HepG2 (cell line): Measurements from ENCODE around the gene NUDT22. TPM values are rescaled to one million over a fixed set of nuclear protein-coding genes. Genes with fewer than 3 reads are reported as not detected.

Experiments
- ADNP ChIP-seq: sonication (generic); formaldehyde crosslinking; IDR thresholded peaks from 2 replicates; pipeline ENCODE4 v1.4.0; 2020; ENCODE audit warnings: missing genetic modification reagents
- ELF1 ChIP-seq: sonication (generic); formaldehyde crosslinking; IDR thresholded peaks from 2 replicates; pipeline ENCODE4 v1.4.0; 2020; ENCODE audit warnings: missing genetic modification reagents
- HNF4G ChIP-seq, 2 experiments: sonication (generic) in 1 of 2; formaldehyde crosslinking in 1 of 2; IDR thresholded peaks; 2 replicates each; pipeline versions ENCODE4 v1.4.0 to v1.6.1; 2011 to 2020; ENCODE audit warnings: borderline replicate concordance in 2 of 2, low read depth in 2 of 2, mild to moderate bottlenecking in 2 of 2, low read length in 1 of 2, missing genetic modification reagents in 1 of 2, moderate library complexity in 1 of 2
- KLF11 ChIP-seq: IDR thresholded peaks from 2 replicates; pipeline ENCODE4 v1.6.1; 2016; ENCODE audit warnings: missing compliant biosample characterization
- PRMT3 ChIP-seq: sonication (generic); formaldehyde crosslinking; IDR thresholded peaks from 2 replicates; pipeline ENCODE4 v1.8.1; 2022; ENCODE audit warnings: low read depth, mild to moderate bottlenecking, moderate library complexity, missing genetic modification reagents, borderline replicate concordance
- TMF1 ChIP-seq: sonication (generic); formaldehyde crosslinking; IDR thresholded peaks from 2 replicates; pipeline ENCODE4 v1.8.1; 2022; ENCODE audit warnings: low read depth, missing genetic modification reagents
- ZC3H13 ChIP-seq: sonication (generic); formaldehyde crosslinking; IDR thresholded peaks from 2 replicates; pipeline ENCODE4 v1.8.1; 2023; ENCODE audit warnings: mild to moderate bottlenecking, missing genetic modification reagents, moderate library complexity
- ZNF451 ChIP-seq: sonication (generic); formaldehyde crosslinking; IDR thresholded peaks from 2 replicates; pipeline ENCODE4 v1.5.0; 2020; ENCODE audit warnings: mild to moderate bottlenecking, missing genetic modification reagents
- ZNF577 ChIP-seq: sonication (generic); formaldehyde crosslinking; IDR thresholded peaks from 2 replicates; pipeline ENCODE4 v1.4.0; 2020; ENCODE audit warnings: mild to moderate bottlenecking, low read depth, missing genetic modification reagents, borderline replicate concordance
- ZNF782 ChIP-seq: sonication (generic); formaldehyde crosslinking; IDR thresholded peaks from 2 replicates; pipeline ENCODE4 v1.4.0; 2020; ENCODE audit warnings: missing genetic modification reagents, mild to moderate bottlenecking, borderline replicate concordance
- ZNF879 ChIP-seq: sonication (generic); formaldehyde crosslinking; IDR thresholded peaks from 2 replicates; pipeline ENCODE4 v1.8.1; 2023; ENCODE audit warnings: missing genetic modification reagents
- polyA plus RNA-seq, 8 experiments: library from polyadenylated mRNA; depleted of rRNA in 3 of 8; stranded (reverse) in 7 of 8; unstranded in 1 of 8; fragments of >200 nt; fragmentation: Illumina TruSeq in 4 of 8; extraction: Trizol in 4 of 8; gene quantifications; 2 replicates each; pipeline versions ENCODE4 v1.2.1 to v1.2.3, GENCODE V29; 2011 to 2016; ENCODE audit warnings: low read depth in 4 of 8, missing spikeins in 1 of 8, mixed read lengths in 1 of 8; ENCODE audit not compliant: insufficient read depth in 1 of 8
- total RNA-seq, 5 experiments: library from RNA; depleted of rRNA; stranded (reverse); fragments of >200 nt; fragmentation: Illumina TruSeq; extraction: Trizol; gene quantifications; 2 replicates each; pipeline ENCODE4 v1.2.3, GENCODE V29; 2016; ENCODE audit warnings: low read depth in 1 of 5
- TF ChIP-seq, protein P1 (sequence below): sonication (generic); formaldehyde crosslinking; IDR thresholded peaks from 2 replicates; pipeline ENCODE4 v1.8.0; 2022; ENCODE audit warnings: mild to moderate bottlenecking, missing genetic modification reagents; ENCODE audit not compliant: insufficient replicate concordance
- TF ChIP-seq, protein P2 (sequence below): sonication (generic); formaldehyde crosslinking; IDR thresholded peaks from 2 replicates; pipeline ENCODE4 v1.4.0; 2020; ENCODE audit warnings: missing genetic modification reagents
- TF ChIP-seq, protein P3 (sequence below): sonication (generic); formaldehyde crosslinking; IDR thresholded peaks from 2 replicates; pipeline ENCODE4 v1.9.0; 2021; ENCODE audit warnings: missing genetic modification reagents, borderline replicate concordance
- TF ChIP-seq, protein P4 (sequence below): sonication (generic); formaldehyde crosslinking; conservative IDR thresholded peaks from 2 replicates; pipeline ENCODE4 v1.8.0; 2022; ENCODE audit warnings: missing genetic modification reagents
- TF ChIP-seq, protein P5 (sequence below): sonication (generic); formaldehyde crosslinking; IDR thresholded peaks from 2 replicates; pipeline ENCODE4 v1.4.0; 2020; ENCODE audit warnings: missing genetic modification reagents, borderline replicate concordance

Gene NUDT22
- total and polyA plus RNA-seq, 2 of the 13 experiments (the other 11 are each of a cell fraction or from before 2014, with no cell fraction given), result 33.5 to 39.8 TPM

DNA sequence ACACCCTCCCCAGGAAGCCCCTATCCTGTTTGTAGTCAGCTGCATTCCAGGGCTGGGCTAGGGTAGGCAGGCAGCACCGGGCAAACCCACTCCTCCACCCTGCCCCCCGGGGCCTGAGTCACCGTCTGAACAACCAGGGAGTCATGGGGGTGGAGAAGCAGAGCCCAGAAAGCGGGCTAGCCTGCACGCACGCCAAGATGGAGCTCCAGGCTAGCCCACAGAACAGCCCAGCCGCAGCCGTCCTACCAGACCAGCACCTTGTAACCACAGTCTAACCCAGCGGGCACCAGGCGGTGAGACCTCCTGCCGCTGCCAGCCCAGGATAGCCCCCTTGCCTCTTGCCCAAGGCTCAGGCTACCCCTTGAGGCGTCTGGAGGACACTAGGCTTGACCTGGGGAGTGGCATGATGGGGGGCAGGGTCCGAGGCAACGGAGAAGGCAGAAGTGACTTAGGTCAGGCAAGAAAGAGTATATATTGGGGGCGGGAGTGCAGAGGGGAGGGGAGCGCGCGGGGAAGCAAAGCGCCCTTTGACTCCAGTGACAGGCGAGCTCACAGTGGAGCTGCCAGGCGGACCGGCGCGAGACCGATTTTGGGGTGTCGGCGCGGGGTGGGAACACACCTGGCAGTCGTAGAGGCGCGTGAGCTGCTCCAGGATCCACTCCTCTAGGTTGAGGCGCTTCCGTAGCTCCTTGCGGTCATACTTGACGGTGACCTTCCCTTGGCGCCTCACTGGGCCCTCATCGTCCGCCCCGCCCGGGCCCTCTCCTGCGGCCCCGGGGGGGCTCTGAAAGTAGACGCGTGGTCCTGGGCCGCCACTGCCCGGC lies 19.9 kb downstream of the NUDT22 start (continued):
- TF ChIP-seq, protein P1, sequence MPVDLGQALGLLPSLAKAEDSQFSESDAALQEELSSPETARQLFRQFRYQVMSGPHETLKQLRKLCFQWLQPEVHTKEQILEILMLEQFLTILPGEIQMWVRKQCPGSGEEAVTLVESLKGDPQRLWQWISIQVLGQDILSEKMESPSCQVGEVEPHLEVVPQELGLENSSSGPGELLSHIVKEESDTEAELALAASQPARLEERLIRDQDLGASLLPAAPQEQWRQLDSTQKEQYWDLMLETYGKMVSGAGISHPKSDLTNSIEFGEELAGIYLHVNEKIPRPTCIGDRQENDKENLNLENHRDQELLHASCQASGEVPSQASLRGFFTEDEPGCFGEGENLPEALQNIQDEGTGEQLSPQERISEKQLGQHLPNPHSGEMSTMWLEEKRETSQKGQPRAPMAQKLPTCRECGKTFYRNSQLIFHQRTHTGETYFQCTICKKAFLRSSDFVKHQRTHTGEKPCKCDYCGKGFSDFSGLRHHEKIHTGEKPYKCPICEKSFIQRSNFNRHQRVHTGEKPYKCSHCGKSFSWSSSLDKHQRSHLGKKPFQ (CRISPR knock-in tag), result peak; percentile 55
- TF ChIP-seq ELF1 (CRISPR knock-in tag) (no peak), ZNF782 (CRISPR knock-in tag) (no peak), ZNF451 (peak; percentile 50; the same call in 1 of the 2 replicates), ZNF879 (CRISPR knock-in tag) (no peak), PRMT3 (CRISPR knock-in tag) (no peak), ZNF577 (CRISPR knock-in tag) (no peak), KLF11 (no peak), TMF1 (CRISPR knock-in tag) (no peak), HNF4G (IDR thresholded peaks at IDR 0.05; ENCODE audit: borderline replicate concordance, low read depth, low read length) (0 out of 2 replicates have a peak, but pooled peaks have one; percentile 33), HNF4G (CRISPR knock-in tag; IDR thresholded peaks at IDR 0.05; ENCODE audit: borderline replicate concordance, low read depth) (no peak), ZC3H13 (CRISPR knock-in tag) (no peak), ADNP (CRISPR knock-in tag) (no peak)
- TF ChIP-seq, protein P2, sequence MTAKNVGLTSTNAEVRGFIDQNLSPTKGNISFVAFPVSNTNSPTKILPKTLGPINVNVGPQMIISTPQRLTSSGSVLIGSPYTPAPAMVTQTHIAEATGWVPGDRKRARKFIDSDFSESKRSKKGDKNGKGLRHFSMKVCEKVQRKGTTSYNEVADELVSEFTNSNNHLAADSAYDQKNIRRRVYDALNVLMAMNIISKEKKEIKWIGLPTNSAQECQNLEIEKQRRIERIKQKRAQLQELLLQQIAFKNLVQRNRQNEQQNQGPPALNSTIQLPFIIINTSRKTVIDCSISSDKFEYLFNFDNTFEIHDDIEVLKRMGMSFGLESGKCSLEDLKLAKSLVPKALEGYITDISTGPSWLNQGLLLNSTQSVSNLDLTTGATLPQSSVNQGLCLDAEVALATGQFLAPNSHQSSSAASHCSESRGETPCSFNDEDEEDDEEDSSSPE, result no peak
- TF ChIP-seq, protein P3, sequence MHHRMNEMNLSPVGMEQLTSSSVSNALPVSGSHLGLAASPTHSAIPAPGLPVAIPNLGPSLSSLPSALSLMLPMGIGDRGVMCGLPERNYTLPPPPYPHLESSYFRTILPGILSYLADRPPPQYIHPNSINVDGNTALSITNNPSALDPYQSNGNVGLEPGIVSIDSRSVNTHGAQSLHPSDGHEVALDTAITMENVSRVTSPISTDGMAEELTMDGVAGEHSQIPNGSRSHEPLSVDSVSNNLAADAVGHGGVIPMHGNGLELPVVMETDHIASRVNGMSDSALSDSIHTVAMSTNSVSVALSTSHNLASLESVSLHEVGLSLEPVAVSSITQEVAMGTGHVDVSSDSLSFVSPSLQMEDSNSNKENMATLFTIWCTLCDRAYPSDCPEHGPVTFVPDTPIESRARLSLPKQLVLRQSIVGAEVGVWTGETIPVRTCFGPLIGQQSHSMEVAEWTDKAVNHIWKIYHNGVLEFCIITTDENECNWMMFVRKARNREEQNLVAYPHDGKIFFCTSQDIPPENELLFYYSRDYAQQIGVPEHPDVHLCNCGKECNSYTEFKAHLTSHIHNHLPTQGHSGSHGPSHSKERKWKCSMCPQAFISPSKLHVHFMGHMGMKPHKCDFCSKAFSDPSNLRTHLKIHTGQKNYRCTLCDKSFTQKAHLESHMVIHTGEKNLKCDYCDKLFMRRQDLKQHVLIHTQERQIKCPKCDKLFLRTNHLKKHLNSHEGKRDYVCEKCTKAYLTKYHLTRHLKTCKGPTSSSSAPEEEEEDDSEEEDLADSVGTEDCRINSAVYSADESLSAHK (CRISPR knock-in tag), result no peak
- TF ChIP-seq, protein P4, sequence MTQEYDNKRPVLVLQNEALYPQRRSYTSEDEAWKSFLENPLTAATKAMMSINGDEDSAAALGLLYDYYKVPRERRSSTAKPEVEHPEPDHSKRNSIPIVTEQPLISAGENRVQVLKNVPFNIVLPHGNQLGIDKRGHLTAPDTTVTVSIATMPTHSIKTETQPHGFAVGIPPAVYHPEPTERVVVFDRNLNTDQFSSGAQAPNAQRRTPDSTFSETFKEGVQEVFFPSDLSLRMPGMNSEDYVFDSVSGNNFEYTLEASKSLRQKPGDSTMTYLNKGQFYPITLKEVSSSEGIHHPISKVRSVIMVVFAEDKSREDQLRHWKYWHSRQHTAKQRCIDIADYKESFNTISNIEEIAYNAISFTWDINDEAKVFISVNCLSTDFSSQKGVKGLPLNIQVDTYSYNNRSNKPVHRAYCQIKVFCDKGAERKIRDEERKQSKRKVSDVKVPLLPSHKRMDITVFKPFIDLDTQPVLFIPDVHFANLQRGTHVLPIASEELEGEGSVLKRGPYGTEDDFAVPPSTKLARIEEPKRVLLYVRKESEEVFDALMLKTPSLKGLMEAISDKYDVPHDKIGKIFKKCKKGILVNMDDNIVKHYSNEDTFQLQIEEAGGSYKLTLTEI (CRISPR knock-in tag), result no peak
- TF ChIP-seq, protein P5, sequence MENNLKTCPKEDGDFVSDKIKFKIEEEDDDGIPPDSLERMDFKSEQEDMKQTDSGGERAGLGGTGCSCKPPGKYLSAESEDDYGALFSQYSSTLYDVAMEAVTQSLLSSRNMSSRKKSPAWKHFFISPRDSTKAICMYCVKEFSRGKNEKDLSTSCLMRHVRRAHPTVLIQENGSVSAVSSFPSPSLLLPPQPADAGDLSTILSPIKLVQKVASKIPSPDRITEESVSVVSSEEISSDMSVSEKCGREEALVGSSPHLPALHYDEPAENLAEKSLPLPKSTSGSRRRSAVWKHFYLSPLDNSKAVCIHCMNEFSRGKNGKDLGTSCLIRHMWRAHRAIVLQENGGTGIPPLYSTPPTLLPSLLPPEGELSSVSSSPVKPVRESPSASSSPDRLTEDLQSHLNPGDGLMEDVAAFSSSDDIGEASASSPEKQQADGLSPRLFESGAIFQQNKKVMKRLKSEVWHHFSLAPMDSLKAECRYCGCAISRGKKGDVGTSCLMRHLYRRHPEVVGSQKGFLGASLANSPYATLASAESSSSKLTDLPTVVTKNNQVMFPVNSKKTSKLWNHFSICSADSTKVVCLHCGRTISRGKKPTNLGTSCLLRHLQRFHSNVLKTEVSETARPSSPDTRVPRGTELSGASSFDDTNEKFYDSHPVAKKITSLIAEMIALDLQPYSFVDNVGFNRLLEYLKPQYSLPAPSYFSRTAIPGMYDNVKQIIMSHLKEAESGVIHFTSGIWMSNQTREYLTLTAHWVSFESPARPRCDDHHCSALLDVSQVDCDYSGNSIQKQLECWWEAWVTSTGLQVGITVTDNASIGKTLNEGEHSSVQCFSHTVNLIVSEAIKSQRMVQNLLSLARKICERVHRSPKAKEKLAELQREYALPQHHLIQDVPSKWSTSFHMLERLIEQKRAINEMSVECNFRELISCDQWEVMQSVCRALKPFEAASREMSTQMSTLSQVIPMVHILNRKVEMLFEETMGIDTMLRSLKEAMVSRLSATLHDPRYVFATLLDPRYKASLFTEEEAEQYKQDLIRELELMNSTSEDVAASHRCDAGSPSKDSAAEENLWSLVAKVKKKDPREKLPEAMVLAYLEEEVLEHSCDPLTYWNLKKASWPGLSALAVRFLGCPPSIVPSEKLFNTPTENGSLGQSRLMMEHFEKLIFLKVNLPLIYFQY (CRISPR knock-in tag), result no peak
